HG03159 (cell line): ENCODE measurements around the gene S1PR3.

ENCODE experiments used
- ATAC-seq: cut with Tn5 transposase; IDR thresholded peaks from one replicate; pipeline ENCODE4 v1.9.1; 2021; ENCODE audit warnings: mild to moderate bottlenecking, moderate library complexity; ENCODE audit not compliant: unreplicated experiment

S1PR3 gene

DNA sequence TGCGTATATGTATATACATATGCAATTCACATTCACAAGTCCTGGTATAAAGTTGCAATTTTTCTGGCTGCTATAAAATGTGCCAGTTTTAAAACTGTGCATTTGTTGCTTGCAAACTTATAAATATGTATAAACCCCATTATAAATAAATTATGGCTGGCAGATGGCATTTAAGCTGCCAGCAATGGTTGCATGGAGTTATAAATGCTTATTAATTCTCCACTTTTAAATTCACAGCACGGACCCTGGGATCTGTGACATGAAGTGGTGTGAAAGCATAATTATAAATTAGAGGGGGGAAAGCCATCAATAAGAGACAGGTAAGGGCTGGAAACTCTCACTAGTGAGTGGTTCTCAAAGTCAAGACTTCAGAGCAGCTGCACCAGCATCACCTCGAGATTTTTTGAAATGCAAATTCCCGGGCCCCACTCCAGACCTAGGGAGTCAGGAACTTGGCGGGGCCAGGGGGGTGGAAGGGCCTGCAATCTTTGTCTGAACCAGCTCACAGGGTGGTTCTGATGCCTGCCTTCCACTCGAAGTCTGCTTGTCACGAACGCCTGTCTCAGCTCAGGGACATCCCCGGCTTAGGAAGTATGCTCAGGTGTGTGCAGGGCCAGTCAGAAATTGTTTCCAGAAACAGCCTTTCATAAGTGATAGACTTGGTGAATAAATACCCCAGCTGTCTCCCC is 16.9 kb downstream of the S1PR3 start:
- no peak for ATAC-seq

DNA sequence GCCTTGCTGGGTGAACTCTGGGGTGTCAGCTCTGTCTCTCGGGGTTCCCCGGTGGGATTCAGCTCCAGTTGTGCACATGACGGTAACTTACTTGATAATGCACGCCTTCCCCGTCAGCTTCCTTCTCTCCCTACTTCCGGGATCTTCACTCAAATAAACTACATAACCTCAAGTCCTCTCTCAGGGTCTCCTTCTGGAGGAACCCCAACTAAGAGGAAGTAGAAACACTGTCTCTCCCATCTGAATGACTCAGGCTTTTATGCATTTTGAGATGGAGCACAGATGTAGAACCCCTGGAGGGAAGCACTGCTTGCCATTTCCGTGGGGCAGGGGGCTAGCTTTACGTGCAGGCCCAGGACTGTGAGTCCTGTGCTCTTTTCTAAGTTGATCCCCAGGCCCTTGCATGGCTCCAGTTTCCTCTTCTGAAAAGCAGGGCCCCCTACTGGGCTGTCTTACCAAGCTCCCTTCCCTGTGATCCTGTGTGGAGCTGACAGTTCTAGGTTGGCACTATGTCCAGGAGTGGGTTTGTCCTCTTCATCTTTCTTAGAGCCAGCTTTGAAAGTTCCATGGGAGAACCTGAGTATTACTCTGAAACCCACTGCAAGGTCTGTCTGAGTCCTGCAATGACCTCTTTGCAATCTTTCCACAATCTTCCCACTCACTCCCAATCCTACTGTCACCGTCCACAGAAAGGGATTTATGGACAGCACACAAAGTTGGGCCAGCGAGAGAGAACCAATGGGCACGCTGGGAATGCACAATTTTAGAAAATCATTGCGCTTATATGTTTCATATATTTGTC is 17.7 kb downstream of the S1PR3 start:
- ATAC-seq: no peak

DNA sequence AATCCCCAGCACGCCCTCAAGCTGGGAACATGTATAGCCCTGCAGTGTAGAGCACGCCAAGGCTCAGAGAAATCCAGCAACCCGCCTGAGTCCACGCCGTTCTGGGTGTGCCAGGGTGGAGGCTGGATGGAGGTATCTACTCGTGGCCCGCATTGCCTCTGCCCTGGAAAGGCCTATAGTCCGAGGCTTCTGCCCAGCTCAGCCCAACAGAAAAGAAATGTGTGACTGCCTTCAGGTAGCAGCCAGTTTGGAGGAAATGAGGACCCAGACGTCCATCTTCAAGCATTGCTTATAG is 18.2 kb downstream of the S1PR3 start:
- no peak for ATAC-seq

- ATAC-seq: no peak
These were observed 18.8 kb downstream of the S1PR3 start for GRCh38 chr9:89010056-89010455.

GRCh38 chr9:89010526-89011111 is 19.4 kb downstream of the S1PR3 start:
- ATAC-seq: no peak

DNA sequence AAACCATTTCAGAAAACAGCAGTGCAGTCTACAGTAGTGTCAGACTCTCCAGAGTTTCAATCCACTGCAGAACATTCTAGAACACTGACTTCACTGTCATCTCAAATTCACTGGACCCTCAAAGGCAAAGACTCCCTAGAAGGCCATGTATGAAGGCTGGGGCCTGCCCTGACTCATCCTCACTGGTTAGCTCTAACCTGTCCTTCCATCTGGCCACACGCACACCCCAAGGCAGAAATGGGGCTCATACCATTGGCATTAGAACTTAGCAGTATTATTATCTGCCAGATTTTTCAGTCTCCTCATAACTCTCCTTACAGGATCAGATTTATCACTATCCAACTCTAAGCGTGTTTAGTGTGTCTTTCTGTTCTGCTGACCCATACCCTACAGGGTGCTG is 20.4 kb downstream of the S1PR3 start:
- no peak for ATAC-seq

GRCh38 chr9:89012294-89013042 is 21.2 kb downstream of the S1PR3 start:
- ATAC-seq: no peak

DNA sequence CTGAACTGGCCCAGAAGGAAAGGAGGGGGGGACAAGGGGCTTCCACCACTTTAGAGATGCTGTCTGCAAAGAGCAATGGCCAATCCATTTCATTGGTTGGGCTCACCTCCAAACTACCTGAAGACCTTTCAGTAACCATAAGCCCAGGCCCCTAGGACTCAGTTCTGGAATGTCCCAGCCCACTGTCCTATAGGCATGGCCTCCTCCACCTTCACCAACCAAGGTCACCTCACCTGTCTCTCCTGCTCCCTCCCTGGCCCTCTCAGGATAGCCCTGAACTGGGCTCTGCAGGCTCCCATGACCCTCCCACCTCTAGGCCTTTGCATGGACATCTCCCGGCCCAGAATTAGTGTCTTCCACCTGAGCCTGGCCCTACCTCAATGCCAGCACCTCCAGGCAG is 22.4 kb downstream of the S1PR3 start:
- no peak for ATAC-seq

DNA sequence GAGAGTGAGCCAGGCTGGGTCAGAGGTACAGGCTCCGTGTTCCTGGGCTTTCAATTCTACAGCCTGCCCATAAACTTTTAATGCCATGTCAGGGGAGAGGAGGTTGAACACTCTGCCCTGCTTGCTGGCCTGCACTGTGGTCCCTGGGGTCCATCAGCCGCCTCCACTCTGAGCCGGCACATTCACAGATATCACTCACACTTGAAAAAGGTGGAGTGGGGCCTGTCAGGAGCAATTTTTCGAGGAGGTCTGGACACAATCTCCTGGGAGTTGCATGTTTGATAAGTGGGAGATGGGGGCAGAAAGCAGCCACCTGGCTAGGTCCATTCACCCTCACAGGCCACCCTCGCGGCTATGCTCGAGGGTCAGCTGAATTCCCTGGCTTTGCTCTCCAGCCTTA is 22.9 kb downstream of the S1PR3 start:
- no peak for ATAC-seq

- ATAC-seq: no peak
These were observed 24.1 kb downstream of the S1PR3 start for GRCh38 chr9:89015336-89015735.

DNA sequence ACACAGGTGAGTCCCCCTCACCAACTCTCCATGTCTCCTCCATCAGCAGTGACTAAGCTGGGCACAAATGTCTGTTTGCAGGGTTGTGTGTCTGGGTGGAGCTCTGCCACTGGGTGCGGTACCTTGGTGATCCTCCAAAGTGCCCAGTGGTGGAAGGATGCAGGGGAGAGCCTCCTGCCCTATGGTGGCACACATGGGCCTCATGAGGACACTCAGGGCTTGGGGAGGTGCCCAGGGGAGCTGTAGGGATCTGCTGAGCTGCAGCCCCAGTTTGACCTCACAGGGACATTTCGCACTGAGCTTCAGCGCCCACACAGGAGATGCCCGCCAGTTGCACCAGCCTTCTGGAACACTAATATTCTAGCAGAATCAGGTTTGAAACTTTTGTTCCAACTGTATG is 29.5 kb downstream of the S1PR3 start:
- ATAC-seq: no peak

DNA sequence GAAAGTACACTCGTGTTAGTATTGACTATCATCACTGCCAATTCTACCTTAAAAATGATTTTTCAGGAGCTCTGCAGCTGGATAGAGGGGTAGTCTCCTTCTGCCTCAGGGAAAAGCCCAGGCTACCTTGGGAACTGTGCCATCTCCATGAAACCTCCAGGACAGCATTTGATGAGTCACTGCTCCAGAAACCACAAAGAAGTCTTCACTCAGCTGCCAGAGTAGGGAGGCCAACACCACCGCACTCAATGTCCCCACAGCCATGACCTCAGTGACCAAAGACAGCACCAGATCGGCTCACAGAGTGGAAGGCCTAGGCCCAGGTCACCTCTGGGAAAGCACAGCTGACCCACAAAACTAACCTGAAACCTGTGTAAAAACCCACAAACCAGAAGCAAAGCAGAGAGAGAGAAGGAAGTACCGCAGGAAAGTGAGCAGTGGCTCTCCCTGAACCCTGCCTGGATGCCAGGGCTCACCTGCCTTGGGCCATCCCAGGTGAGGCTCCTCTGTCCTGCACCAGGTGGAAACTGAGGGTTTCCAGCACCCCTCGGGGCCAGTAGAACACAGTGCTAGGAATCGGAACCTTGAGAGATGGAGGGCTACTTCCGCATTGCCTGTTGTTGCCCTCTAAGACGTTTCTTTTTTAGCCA is 30.0 kb downstream of the S1PR3 start:
- ATAC-seq: no peak

DNA sequence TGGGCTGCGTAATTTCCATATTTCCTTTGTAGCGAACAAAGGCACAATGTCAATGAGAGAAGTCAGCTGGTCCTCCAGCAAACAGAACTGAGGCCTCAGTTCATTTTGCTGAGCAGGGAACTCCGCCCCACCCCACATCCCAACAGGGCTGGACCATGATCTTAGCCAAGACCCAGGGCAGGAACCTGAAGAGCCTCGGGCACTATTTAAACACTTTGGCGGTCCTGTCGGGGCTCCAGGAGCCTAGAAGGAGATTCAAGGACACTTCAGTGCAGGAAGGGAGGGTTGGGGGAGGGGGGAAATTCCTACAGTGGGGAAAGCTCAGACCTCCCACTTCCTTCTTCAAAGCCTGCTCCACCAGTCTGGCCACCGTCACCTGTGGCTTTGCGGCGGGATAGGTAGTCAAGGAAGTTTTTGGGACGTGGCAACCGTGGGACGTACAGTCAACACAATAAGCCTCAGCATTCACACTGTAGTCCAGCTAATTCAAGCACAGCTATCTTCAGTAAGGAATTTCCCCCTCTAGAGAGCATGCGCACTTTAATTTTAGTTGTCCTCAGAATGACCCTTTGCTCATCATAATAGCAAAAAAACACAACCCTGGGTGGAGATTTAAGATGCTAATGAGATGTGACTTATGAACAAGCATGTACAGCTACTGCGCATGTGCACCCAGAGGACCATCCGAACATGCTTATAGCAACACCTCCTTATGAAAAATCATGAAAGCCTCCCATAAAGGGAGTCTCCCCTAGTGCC is 30.9 kb downstream of the S1PR3 start:
- ATAC-seq: no peak

- ATAC-seq: no peak
These were observed 31.6 kb downstream of the S1PR3 start for GRCh38 chr9:89022902-89023301.

GRCh38 chr9:89023740-89024139 is 32.5 kb downstream of the S1PR3 start:
- no peak for ATAC-seq

DNA sequence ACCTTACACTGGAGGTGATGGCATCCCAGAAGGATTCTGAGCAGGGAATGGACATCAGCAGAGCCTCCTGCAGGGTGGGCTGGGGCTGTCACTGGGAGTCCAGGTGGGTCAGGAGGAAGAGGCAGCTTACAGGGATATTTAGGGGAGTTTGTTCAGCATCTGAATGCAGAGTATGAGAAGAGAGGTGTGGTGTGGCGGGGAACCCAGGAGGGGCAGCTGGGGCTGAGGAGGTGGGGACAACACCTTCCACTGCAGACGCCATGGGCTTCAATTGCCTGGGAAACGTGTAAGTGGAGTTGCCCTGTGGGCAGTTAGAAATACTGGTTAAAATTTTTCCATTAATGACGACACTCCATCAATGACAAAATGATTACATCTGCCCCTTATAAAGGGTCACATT is 33.5 kb downstream of the S1PR3 start:
- ATAC-seq: no peak

DNA sequence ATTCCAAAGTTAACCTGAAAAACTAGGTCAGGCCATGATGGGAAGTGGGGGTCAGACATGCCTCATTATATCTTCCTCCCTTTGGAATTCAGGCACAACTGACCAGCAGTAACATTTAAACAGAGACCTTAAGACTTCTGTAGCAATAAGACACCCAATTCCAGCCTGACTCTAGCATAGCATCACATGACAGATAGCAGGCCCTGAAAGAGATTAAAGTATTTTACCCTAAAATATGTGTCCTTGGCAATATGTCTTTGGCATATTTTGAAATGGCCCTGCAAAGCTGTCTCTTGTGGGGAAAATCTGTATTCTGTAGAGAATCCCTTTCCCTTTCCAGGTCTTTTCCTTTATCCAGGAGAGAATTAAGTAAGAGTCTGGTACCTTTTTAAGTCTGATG is 34.3 kb downstream of the S1PR3 start:
- ATAC-seq: no peak

GRCh38 chr9:89026876-89027275 is 35.6 kb downstream of the S1PR3 start:
- no peak for ATAC-seq

- ATAC-seq: no peak
These were observed 38.5 kb downstream of the S1PR3 start for GRCh38 chr9:89029788-89030187.

- ATAC-seq: no peak
These were observed 40.9 kb downstream of the S1PR3 start for GRCh38 chr9:89032173-89032572.
